GM18873 (cell line): ENCODE data around the gene DUSP1.

Experiments
- ATAC-seq: cut with Tn5 transposase; IDR thresholded peaks from one replicate; pipeline ENCODE4 v1.9.1; 2021; ENCODE audit warnings: mild to moderate bottlenecking, moderate library complexity, moderate number of reproducible peaks; ENCODE audit not compliant: unreplicated experiment, low FRiP score

Gene DUSP1

DNA sequence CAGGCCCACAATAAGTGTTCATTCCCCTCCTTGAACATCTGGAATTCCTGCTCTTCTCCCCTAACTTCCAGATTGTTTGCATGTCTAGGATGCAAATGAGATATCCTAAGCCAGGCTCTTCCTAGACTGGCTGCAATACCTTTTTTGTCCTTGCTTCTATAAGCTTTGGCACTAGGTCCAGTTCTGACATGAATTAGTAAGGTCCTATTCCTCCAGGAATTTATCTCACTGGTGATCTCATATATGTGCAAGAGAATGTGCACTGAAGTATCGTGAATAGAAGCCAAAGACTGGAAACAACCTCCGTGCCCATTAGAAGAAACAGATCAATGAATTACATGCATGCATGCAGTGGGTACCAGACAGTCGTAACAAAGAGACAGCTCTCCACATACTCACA lies 25.2 kb downstream of the DUSP1 start:
- no peak for ATAC-seq

DNA sequence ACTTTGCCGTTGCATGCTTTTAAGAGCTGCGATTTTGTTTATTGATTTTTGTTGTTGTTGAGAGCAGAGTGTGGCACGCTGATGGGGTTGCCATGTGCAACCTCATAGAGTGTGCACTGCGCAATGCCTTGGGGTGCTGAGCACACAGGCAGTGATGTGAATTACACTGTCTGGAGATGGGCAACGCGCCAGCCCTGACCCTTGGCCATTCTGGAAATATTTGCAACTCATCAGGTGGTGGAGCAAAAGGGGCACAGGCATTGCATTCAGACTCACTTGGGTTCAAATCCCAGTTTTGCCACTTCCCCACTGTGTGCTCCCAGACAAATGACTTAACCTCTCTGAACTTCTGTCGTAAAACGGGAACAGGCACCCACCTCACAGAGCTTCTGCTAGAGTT lies 25.6 kb downstream of the DUSP1 start:
- ATAC-seq: no peak

GRCh38 chr5:172744123-172745104 lies 26.6 kb downstream of the DUSP1 start:
- no peak for ATAC-seq

GRCh38 chr5:172743112-172743959 lies 27.7 kb downstream of the DUSP1 start:
- ATAC-seq: no peak

GRCh38 chr5:172741206-172741582 lies 29.8 kb downstream of the DUSP1 start:
- no peak for ATAC-seq

GRCh38 chr5:172740428-172741205 lies 30.4 kb downstream of the DUSP1 start:
- no peak for ATAC-seq

DNA sequence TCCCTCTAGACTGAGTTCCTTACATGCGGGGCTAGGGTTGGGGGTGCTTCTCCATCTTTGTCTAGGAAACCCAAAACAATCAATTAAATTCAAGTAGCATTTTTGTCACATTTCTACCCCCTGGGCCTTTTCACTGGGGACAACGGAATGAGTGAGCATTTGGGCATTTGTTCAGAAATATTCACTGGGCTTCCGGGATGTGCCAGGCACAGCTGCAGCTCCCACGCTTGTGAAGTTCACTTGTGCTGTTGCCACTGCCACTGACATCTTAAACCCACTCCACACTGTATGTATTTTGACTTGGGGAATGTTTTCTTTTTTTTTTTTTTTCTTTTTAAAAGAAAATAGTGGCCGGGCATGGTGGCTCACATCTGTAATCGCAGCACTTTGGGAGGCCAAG lies 31.6 kb downstream of the DUSP1 start:
- ATAC-seq: no peak

DNA sequence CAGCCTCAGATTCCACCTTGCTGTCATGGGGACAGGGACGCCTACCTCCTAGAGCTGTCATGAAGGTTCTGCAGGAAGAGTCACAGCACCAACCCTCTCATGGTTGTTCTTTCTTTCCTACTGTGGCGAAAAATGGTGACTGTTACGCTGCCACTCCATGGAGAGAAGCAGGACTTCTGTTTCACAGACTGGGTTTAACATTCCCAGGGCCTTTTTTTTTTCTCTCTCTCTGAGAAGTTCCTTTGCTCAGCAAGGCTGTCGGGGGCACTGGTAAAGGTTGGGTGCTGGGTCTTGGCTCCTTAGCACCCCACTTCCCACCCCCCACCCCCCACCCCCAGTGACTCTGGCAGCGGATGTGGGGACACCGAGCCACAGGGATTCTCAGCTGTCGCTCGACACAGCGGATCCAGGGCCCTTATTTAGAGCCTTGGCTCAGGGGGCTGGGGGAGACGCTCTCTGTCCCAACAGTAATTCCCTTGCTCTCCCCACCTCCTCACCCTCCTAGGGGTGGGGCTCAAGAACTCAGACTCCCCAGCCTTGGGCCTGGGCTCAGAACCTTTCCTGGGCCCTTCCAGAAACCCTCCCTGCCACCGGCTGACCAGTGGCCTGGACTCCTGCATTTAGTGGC lies 34.4 kb downstream of the DUSP1 start:
- no peak for ATAC-seq

GRCh38 chr5:172735141-172735831 lies 35.7 kb downstream of the DUSP1 start:
- ATAC-seq: no peak

DNA sequence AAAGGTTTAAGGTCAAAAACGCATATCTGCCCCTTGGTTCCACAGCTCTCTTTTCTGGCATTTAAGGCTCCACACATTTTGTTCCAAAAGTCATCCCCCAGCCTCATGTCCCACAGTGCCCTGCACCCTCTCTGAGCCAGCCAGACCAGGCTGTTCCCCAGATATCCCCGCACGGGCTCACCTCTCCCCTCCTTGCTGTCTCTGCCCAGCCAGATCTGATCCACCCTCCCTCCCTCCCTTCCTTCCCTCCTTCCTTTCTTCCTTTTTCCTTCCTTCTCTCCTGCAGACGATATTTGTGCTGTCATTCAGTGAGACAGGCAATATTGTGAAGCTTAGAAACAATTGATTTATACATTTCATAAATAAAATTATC lies 37.0 kb downstream of the DUSP1 start:
- ATAC-seq: no peak

GRCh38 chr5:172733131-172733973 lies 37.6 kb downstream of the DUSP1 start:
- ATAC-seq: no peak

DNA sequence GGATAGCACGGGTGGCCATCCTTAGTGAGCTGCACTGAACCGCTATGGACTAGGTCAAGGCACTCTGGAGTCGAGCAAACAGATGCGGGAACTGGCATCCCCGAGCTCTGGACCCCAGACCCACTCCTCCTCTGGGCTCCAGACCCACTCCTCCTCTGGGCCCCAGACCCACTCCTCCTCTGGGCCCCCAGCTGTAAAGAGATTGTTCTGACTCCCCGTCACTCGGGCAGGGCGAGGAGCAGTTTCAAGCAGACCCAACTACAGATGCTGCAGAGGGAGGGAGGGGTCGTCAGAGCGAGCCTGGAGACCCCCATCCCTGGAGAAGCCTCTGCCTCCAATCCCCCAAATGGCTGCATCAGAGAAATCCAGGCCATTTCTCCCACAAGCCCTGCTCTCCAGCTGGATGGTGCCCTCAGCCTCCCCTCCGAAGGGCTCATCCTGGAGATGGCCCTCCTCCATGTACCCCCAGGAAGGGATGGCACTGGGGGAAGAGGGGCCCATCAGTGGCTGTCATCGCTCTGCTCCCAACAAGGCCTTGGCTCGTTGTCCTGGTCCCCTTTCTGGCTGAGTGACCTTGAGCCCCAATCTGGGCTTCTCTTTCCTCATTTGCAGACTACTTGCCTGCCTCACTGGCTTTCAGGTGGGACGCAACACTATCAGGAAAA lies 38.7 kb downstream of the DUSP1 start:
- ATAC-seq: no peak

- ATAC-seq: no peak
These were observed 39.3 kb downstream of the DUSP1 start for GRCh38 chr5:172731680-172732074.

- no peak for ATAC-seq
These were observed 39.9 kb downstream of the DUSP1 start for GRCh38 chr5:172730981-172731679.

DNA sequence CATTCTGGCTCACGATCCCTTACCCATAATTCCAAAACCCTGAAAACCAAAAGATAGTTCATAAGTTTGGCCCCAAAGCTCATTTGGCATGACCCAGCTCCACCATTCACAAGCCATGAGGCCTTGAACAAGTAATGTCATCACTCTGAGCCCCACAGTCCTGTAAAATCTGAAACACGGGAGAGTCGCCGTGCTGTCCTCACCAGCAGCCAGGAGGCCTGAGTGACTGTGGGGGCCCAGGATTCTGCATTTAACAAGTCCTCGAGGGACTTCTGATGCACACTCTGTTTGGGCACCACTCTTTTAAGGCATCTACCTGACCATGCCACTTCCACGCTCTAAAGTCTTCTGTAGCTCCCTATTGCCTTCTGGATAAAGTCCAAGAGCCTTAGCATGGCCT lies 40.8 kb downstream of the DUSP1 start:
- no peak for ATAC-seq

GRCh38 chr5:172729588-172729987 lies 41.4 kb downstream of the DUSP1 start:
- ATAC-seq: no peak

DNA sequence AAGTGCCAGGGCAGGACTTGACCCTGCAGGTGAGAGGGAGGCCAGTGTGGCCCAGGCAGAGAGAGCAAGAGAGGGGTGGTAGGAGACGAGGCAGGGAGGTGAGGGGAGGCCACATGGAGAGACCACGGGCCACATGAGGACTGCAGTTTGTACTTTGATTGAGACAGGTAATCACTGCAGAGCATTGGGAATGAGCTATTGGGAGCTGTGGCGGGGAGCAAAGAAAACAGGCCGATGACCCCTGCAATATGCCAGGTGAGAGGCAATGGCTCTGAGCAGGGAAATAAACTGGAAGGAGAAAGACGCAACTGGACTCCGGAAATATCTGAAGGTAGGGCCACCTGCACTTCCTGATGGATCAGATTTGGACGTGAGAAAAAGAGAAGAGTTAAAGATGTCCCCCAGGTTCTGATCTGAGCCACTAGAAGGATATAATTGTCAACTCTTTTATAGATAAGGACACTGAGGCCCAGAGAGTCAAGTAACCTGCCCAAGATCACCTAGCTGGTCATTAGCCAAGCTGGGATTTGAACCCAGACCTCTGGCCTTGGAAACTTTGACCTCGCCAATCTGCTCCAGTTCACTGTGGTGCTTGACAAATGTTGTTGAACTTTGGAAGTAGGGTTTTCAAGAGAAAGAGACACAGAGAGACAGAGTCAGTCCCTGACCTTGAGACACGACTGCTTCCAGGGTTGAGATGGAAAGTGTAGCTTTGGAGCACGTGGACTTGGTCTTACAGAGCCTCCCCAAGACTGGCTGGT lies 42.3 kb downstream of the DUSP1 start:
- no peak for ATAC-seq
